NCI-H69 (cell line): ENCODE data around the gene COMMD1.
"Not testable (repeated sequence)": the region's sequence is repeated elsewhere in the genome, so short reads cannot be mapped to it uniquely, and the experiment has no call there.

Experiments
- DNase-seq: peaks from one replicate; lab custom pipeline; 2025; lab: John Stamatoyannopoulos, UW

Gene COMMD1

DNA sequence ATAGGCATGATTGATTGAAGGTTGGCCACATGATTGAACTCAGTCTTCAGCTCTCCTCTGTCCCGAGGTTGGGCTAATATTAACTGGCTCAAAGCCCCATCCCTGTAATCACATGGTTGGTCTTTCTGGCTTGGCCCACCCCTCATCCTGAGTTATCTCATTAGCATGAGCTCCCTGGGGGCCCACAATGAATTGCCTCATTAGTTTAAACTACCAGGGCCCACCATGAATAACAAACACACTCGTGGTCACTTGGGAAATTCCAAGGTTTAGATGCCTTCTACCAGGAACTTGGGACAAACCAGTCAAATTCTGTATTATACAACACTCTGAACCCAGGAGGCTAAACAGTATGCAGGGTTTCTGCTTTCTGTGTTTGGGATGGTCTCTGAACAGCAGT is 168.8 kb downstream of the COMMD1 start:
- DNase-seq = peak; percentile 16

DNA sequence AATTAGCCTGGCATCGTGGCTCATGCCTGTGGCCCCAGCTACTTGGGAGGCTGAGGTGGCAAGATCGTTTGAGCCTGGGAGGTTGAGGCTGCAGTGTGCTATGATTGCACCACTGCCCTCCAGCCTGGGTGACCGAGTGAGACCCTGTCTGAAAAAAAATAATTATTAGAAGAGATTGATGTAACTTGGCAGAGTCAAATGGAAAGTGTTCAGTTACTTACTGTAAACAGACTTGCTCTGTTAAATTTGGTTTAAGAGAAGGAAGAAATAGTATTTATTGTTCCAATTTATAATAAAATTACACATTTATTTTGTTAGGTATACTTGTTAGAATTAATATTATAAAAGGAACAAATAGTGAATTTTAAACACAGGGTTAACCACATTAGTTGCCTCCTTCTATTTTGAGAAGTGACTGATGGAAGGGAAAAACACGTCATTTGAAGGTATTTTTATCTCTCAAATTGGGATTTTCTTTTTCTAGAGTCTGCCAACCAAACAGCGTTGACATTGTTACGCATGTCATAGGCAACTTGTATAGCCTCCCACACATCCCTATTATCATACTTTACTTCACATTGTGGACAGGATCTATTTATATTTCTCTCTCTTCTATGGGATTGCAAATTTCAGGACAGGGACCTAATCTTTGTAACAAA is 171.6 kb downstream of the COMMD1 start:
- no peak for DNase-seq

DNA sequence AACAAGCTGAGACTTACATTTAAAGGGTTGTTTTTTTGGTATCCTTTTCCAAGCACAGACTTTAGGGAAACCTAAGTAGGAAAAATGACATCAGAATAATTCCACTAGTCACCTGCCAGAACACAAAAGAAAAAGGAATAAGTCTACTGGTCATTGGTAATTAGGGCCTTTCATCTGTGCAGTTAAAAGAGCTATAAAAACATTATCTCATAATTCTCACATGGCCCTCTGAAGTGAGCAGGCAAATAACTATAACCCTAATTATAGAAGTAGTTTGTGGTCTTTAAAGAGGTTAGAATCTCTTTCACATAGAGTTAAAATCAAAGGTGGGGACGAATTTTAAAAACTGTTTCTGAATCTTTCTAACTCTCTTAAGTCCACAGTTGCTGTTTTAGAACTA is 179.3 kb downstream of the COMMD1 start:
- DNase-seq = peak; percentile 24

DNA sequence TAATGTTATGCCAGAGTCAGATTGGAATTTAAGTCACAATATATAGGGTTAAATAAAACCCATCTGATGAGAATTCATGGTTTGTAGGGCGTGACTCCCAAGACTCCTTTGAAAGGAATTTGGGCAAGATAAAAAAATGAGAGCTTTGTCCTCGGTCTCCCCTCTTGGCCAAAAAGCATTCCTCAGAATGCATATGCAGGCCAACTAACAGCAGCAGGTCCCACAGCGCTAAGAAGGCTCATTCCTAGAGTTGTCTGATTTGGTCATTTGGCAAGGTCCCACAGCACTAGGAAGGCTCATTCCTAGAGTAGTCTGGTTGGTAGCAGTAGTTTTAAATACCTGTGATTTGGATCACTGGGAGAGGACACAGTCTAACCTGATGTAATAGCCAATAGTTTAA is 184.2 kb downstream of the COMMD1 start:
- DNase-seq = no peak

DNA sequence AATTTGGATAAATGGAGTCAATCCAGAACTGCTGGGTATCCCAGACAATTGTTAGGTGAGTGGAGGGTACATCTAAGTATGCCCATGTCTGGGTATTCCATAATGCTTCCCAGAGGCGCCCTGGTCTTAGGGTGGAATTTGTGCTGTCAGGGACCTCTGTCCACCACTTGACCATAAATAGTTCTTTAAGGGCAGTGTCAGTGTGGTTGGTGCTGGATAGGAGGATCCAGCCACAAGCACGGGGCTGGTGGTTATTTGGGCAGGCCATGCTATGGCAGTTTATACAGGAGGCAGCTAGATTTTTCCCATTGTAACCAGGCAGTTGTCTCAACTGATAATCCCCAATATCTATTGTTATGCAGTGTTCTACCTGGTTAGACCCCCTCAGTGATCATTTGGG is 186.0 kb downstream of the COMMD1 start:
- no peak for DNase-seq

DNA sequence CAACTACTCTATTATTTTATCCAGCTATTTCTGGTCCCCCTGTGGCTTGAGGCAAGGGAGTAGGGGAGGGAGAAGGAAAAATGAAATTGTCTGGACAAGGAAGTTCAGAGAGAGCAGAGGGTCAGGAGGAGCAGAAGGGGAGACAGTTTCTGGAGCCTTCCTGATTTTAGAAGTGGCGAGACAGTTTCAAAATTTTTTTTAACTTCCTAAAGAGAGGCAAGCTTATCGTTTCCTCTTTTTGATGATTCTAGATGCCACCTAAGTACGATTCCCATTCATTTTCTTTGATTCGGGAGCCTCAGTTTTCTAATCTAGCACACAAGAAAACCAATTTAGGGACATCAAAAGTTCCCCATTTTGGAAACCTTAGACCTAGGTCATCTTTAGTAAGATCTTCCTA is 193.6 kb downstream of the COMMD1 start:
- DNase-seq = no peak

DNA sequence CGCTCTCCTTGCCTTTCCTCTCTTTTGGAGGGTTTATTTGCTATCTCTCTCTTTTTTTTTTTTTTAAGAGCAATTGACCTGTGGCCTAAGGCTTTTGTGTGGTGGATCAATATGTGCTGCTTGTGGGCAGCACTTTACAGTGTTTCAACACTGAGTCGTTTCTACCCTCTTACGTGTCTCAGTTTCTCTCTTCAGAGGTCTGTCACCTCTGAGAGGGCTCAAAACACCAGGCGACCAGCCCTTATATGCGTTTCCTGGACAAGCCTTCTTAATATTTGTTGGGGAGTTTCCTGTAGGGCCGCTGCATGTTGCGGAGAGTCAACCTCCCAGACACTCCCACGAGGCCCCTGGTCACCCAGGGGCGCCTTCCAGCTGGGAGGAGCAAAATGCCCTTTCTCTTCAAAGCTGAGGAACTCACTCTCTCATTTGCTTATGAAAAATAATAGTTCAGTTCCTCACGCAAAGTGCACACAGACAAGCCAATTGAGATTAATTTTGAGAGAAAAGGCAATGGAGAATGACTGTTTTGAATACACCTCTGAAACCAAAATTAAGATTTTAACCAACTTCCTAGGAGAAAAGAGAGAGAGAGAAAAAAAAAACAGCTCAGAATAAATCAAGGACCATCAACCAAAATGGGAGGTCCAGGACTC is 194.2 kb downstream of the COMMD1 start:
- no peak for DNase-seq

DNA sequence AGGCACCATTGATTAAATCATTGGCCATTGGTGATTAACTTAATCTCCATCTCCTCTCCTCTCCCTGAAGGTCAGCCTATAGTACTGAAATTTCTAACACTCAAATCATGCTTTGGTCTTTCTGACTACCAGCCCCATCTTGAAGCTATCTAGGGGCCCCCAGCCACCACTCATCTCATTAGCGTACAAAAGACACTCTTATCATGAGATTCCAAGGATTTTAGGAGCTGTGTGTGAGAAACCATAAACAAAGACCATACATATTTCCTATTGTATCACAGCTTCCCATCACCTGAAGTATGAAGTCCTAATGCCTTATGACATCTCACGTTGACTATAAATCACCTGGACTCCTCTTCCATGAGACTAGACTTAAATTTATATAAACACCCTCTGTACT is 196.4 kb downstream of the COMMD1 start:
- DNase-seq = no peak

DNA sequence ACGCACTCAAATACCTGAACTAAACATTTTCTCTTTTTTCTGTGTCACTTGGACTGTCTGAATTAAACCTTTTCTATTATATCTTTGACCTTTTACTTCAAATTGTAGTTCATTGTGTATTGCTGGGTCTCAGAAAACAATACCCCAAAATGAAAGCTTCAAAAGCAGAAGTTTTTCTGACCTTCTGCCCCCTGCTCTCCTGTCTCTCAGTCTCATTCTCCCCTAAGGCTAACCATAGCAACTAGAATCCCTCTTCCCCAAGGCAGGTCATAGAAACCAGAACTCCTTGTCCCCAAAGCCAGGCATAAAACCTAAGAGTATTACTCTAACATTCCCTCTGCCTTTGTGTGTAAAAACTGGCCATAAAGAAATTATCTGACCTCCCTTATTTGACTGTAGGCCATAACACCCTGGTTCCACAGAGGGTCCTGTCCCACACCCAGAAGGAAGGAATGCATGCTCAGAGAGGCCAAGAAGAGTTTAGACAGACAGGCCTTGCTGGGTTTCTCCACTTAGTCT is 197.0 kb downstream of the COMMD1 start:
- no peak for DNase-seq

DNA sequence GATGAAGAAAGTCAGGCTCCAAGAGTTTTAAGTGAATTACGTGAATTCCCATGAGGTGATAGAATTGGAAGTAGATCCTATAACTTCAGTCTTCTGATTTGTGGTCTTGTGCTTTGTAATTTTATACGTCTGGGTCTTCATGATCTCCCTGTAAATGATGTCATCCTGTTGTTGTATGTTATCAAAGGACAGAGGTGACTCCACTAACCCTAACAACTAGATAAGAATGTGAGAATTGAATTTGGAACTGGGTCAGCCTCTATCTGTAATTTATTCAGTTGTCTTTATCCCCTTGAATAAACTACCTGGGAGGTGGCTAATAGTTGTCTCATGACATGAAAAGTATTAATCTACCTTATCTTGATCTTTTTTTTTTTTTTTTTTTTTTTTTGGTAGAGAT is 204.1 kb downstream of the COMMD1 start:
- no peak for DNase-seq

DNA sequence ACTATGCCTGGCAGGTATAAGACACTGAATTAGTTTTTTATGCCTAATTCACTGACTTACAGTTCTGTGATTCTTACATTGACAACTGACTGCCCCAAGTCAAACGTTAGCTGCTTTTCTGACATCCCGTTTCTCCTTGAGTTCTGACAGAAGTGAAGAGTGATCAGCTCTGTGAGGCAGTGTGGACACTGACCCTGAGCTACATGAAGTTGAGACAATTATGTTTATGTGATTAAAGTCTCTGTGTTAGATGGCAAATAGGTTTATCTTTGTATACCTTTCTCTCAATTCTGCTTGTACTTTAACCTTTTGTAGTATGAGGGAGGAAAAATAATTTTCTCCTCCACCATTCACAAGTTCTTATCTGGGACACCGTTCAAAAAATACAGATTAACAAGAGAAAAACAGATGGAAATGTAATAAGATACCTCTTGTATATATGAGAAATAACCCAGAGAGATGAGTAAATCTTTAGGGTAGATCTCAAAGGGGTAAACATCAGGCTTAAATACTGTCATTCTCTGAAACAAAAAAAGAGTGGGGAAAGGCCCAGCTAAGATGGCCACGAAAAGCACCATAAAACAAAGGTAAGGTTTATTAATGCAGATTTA is 205.0 kb downstream of the COMMD1 start:
- no peak for DNase-seq

DNA sequence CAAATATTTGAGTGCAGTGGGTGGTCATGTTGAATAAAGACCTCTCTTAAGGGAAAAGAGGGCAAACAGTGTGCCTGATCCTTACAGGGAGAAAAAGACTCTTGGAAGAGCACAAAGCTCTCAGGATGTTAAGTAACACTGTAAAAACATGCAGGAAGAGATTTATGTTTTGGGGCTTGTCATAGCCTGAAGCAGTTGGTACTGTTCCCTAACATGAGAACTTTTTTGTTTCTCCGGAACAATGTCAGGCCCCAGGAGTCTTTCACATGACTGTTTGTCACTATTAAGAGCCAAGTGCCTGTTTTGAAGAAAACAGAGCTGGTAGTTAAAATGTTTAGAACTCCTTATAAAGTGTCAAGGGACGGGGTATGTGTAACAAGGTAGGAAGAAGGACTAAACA is 206.7 kb downstream of the COMMD1 start:
- DNase-seq = peak; percentile 23

DNA sequence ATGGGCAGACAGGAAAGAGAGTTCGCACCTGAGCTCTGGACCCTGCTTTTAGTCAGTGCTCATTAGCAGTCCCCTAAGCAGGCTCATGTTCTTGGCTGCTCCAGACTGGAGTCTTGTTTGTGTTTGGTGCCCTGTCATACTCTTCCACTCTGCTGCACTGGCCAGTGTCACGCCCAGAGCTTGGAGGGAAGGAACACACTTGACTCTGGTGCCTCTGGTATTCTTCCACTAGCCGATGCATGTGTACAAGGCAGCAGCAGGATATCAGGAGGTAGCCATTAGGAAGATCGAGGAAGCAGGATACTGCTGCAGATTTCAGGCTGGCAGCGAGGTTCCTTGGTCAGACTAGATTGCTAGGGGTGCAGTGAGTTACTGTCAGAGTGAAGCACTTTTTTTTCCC is 209.1 kb downstream of the COMMD1 start:
- peak; percentile 5 for DNase-seq

DNA sequence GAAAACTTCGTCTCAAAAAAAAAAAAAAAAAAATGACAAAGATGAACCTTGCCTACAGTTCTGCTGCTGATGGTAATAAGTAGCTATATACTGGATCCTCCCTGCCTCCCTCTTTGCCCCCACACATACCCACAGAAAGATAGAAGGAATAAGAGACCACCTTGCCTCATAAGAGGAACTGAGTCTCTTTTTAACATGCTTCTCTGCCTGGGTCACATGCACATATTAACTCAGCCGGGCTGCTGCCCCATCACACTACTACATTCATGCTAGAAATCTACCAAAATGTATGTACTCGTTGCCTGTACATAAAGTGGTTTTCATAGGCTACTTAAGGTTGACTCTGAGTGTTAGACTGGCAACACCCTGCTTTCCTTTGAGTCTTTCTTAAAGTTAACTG is 211.5 kb downstream of the COMMD1 start:
- DNase-seq = no peak

DNA sequence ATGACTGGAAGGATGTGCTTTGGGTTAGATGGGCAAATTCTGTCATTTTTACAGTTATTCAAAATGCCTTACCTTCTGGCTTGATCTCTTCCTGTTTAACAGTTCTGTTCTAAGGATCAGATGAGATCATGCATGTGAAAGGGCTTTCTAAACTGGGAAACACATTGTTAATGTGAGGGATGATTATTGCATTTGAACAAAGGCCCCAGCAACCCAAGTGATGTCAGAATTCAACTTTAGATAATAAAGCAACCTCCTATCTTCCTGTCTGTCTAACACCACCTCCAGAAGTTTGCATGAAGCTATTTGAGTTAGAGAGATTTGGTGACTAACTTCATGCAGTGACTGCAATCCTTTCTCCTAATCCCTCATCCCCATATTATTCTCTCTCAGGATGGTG is 212.7 kb downstream of the COMMD1 start:
- no peak for DNase-seq

DNA sequence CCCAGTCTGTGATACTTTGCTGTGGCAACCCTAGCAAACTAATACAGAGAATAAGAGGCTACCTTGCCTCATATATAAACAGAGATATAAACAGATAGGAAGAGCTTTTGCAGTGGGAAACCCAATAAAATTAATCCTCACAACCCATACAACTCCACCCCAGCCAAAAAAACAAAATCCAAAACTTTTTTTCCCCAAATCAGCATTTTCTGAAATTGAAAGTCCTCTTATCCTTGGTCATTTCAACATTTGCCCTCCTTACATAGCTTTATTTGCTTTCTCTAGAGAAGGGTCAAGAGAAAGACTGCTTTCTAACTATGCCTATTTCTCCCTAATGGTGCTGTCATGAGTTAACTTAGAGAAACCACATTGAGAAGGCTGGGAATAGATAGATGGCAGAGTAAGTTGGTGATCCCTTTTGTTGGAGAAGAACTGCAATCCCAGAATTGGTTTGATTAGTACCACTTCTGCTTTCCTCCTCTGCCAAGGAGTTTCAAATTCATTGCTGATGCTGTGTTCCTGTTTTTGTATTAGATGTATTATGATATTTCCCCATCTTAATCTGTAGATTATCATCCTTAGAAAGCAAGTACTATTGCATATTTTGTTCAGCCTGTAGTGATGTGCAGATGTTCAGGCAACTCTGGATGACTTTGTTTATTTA is 214.0 kb downstream of the COMMD1 start:
- DNase-seq = no peak

DNA sequence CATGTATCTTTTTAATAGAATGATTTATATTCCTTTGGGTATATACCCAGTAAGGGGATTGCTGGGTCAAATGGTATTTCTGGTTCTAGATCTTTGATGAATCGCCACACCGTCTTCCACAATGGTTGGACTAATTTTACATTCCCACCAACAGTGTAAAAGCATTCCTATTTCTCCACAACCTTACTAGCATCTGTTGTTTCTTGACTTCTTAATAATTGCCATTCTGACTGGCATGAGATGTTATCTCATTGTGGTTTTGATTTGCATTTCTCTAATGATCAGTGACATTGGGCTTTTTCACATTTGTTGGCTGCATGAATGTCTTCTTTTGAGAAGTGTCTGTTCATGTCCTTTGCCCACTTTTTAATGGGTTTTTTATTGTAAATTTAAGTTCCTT is 220.8 kb downstream of the COMMD1 start:
- not testable (repeated sequence) for DNase-seq

DNA sequence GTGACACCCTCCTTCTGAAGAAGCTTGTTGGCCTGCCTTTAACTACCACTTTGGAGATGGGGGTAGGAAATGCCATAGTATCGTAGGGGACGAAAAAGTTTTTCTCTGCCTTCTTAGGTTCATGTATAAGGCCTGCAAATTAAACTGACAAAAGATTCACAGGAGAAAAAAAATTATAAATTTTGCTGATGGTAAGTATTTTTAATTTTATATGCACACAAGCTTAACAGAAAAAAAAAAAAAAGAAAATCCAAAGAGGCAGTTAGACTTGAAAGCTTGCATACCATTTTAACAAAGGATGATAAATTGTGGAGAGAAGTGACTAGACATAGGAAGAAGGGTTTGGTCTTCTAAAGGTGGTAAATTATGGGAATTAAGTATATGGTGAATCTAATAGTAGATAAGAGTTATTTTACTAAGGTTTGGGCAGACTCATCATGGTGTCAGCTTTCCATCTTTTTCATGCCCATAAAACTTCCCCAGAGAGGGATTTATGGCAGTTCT is 227.9 kb downstream of the COMMD1 start:
- DNase-seq = no peak

DNA sequence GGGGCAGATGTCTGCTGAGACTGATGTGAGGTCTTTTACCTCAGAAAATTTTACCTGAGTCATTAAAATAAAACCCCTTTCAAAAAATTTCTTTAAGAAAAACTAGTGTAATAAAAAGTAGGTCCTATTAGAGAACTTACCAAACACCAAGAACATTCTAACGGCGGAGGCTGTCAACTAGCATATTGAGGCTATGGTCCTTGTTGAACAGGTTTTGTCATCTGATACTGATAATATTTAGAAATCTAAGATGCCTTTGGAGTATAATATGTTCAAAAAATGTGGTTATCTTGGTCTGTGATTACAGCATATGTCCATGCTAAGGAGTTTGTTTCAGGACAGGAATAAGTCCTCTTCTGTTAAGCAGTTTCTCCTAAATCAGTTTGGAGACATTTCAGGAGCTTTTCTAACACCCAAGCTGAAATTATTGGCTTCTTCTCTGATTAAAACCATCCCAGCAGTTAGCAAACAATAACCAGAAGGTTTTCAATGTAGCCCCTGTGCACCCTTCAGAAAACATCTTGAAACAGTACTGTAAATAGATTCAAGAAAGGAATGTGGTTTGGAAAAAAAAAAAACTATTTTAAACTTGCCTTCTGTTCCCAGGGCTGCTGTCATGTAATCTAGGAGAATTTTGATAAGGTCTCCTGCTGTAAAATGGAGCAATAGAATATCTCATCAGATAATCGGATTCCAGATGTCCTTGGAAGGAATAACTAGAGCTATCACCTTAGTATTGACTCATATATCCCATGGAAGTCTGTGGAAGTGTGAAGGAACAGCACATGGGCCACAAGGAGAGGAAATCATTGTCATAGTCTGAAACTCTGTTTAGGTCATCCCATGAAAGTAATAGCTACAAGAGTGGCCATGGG is 231.7 kb downstream of the COMMD1 start:
- no peak for DNase-seq

DNA sequence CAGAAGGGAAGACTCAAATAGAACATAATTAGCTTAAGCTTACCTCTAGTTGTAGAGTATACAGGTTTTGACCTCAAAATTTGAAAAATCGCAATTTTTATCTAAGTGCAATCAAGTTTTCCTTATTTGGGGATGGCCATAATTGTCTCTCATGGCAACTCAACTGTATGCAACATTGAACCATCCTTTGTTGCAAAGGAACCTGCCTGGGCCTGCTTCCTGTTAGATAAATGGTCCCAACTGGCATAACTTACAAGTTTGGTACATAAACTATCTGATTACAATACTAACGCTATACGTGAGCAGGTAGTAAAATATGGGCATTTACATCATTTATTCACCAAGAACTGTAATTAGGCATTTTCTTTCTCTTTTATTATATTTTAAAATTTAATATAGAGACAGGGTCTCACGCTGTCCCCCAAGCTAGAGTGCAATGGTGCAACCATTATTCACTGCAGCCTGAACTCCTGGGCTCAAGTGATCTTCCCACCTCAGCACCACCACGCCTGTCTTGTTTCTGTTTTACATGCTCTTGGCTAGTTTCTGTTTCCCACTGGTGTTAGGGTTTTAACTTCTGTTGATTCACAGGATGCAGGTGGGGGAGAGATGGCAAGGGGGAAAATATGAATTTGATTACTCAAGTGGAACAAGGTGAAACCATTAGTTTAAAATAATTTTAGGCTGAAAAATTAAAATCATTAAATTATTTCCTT is 235.1 kb downstream of the COMMD1 start:
- DNase-seq = no peak

DNA sequence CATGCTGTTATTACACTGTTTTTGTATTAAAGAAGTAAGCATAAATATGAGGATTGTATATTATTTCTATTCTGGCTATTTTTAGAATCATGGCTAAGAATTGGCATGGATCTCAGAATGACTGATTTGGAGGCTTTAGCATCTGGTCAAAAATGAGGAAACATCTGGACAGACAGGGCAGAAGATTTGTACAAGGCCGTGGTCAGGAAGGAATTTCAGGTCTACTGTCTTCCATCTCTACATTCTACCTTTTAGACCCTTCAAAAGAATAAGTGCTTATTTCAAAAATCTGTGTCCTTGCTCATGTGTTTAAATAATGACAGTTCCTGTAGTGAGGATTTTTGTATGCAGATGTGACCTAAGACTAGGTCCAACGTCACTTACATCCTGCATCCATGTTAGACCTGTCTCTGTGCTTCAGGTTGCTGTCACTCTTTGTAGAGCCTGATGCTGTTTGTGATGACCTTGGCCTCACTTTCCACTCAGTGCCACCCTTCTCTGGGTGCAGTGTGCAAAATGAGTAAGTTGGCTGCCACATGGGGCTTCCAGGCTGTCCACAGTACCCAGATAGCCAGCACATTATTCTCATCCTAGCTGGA is 235.8 kb downstream of the COMMD1 start:
- DNase-seq = no peak
